GM19452 (cell line): ENCODE measurements around the gene RTTN.

Experiments
- ATAC-seq: cut with Tn5 transposase; IDR thresholded peaks from one replicate; pipeline ENCODE4 v1.9.1; 2021; ENCODE audit not compliant: unreplicated experiment

Gene RTTN

GRCh38 chr18:70089858-70090257 lies 115.6 kb downstream of the RTTN start:
- no peak for ATAC-seq

DNA sequence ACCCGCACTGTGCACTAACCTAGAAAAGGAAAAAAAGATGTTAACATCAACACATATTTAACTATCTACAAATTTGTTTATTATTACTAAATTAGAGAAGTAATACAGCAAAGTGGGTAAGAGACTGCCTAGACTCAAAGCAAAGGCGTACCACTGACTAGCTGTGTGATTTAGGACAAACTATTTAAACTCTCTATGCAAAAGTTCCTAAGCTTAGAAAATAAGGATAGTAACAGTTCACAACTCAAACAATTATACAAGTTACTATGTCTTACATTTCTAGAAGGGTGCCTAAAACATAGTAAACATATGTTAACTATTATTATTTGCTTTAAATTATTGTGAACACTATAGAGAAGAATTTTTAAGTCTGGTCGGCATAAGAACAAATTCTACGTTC lies 119.4 kb downstream of the RTTN start:
- no peak for ATAC-seq

DNA sequence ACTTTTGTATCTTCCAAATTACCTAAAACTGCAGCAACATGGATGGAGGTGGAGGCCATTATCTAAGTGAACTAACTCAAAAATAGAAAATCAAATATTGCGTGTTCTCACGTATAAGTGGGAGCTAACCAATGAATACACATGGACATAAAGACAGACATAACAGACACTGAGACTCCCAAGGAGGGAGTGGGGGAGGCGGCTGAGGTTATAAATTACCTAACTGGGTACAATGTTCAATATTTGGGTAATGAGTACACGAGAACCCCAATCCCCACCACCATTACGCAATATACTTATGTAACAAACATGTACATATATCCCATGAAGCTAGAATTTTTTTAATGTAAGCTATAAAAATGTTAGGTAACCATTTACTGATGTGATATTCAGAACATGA lies 119.8 kb downstream of the RTTN start:
- no peak for ATAC-seq

DNA sequence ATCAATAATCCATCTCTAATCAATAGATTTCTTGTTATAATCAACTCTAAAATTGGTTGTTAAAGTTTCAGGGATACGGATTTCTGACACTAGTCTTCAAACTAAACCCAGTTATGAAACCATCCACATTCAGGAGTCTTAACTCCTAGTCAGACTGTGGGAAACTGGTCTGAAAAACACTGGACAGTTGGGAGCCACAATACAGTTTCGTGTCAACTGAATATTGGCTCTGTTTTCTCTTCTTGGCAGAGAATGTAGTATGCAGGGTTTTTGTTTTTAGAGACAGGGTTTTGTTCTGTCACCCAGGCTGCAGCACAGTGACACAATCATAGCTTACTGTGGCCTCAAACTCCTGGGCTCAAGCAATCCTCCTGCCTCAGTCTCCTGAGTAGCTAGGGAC lies 123.1 kb downstream of the RTTN start:
- ATAC-seq: no peak

DNA sequence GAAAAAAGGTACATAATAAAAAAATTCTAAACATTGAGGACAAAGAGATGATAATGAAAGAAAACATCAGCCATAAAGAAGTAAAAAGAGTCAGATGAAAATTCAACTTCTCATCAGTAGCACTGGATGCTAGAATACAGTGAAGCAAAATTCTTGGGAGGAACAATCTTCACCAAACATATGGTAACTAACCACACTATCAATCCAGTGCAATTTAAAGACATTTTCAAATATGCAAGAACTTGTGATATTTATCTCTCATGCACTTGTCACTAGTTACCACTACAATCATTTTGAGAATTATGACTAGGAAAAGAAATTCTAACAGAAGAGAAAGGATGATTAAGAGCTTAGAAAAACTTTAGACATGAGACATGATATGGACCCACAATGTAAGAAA lies 127.4 kb downstream of the RTTN start:
- no peak for ATAC-seq

DNA sequence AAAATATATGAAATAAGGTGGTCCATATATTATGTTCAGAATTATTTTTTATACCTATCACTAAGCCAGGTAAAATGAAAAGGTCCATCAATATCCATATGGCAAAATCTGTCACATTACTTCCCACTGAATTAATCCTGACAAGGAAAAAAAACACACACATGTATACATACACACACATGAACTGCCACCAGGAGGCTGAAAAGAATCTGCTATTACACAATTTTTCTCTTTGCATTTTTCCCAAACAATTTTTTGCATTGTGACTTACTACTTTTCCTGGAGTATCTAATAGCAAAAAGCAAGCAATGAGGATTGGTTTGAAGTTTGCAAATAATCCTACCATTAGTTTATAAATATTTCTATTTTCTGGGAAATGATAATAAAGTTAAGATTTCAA lies 129.6 kb downstream of the RTTN start:
- ATAC-seq: no peak

GRCh38 chr18:70074116-70074515 lies 131.4 kb downstream of the RTTN start:
- ATAC-seq: no peak

GRCh38 chr18:70073432-70073831 lies 132.1 kb downstream of the RTTN start:
- ATAC-seq: no peak

DNA sequence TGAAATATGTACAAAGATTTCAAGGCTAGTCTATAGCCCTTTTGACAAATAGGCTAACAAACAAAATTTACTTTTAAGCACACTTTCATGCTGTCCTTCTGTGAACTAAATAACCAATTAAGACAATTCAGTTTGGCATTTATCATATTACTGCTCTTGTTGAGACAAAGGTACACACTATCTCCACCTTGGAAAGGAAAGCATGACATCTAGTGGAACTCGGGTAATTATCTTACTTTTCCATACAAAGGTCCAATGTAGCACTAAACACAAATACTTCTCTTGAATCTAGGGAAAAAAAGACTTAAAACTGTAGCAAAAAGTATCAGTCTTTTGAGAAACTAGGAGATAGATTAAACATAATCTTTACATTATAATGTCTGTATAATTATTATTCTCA lies 132.8 kb downstream of the RTTN start:
- ATAC-seq: no peak

DNA sequence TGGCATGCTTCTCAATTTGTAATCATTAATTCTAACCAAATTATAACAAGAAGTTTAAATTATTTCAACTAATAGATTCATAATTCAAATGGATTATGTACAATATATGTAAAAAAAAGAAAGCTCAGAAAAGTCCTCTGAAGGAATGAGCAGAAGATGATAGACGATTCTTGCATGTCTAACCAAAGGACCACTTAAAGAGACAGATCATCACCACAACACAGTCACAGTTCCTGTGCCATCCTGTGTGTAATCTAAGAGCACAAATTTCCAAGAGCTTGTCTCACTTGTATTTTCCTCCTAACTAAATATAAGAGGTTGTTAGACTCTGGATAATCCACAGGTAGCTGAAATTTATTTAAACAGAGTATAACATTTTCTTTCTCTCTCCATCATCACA lies 135.5 kb downstream of the RTTN start:
- ATAC-seq: no peak

GRCh38 chr18:70069382-70069781 lies 136.1 kb downstream of the RTTN start:
- no peak for ATAC-seq

DNA sequence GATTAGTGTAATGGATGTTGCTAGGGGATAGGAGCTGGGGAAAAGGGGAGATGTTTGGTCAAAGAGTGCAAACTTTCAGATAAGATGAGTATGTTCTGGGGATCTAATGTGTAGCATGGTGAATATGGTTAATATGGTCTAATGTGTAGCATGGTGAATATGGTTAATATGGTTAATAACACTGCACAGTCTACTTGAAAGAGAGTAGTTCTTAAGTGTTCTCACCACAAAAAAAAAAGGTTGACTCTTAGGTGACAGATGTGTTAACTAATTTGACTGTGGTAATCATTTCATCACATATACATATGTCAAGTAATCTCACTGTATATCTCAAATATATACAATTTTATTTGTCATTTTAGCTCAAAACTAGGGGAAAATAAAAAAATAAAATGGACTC lies 136.5 kb downstream of the RTTN start:
- ATAC-seq: peak; percentile 71

DNA sequence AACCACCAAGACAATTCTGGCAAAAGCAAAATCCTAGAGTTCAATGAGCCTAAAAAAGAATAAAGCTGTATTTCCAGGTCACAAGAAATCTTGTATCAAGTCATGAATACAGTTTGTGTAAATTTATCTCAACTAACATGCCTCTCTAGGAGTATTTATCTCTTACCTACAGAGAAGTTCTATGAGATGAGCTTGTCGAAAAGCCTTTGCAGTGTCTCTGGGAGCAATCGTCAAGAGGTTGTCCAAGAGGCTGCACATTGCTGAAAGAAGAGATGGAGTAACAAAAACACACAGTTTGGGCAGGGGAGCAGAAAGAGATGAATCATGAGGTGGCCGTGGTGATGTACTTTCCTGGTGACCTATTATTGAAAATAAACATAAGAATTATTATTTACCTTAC lies 145.8 kb downstream of the RTTN start:
- ATAC-seq: no peak

DNA sequence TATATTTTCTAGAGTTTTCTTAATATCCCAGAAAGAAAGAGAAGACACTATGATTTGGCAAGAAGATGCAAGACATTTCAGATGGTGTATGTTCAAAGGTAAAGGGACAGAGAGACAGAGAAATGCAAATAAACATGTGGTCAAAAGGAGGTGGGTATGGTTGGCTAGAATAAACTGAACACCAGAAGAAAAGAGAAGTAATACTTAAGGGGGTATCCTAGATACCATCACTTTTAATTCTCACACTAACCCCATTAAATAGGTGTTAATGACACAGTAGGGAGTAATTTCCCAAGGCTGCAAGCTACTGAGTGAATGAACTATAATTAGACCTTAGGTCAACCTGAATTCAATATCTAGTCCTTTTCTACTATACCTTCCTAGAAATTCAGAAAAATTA lies 146.6 kb downstream of the RTTN start:
- ATAC-seq: peak; percentile 100

GRCh38 chr18:70047931-70048603 lies 157.4 kb downstream of the RTTN start:
- ATAC-seq: no peak

DNA sequence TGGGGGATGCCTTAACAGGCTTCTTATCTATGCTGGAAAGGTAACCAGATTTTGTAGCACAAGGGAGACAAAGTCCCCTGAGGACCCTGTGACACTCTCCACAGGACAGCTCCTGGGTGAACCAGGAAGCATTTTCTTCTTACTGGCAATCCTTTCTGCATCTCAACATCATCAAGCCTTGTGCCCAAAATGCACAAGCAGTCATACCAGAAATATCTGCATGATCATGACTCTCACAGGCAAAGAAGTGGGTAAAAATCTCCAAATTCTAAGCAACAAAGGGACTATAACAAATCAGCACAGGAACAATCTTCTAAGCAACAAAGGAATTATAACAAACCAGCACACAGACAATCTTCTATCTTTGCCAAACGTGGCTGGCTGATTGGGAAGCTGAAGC lies 158.7 kb downstream of the RTTN start:
- no peak for ATAC-seq

GRCh38 chr18:70046207-70046606 lies 159.3 kb downstream of the RTTN start:
- no peak for ATAC-seq

DNA sequence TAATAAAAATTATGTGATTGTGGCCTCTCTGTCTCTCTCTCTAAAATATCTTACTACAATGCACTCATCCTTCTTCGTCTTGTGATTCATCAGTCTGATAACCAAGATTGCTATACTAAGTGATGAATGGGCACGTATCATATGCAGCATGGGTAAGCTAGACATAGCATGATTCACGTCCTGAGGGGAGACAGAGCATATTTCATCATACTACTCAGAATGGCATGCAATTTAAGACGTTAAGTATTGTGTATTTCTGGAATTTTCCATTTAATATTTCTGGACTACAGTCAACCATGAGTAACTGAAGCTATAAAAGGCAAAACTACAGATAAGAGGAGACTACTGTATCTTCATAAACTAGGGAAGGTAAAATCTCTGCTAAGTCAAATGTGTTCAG lies 160.9 kb downstream of the RTTN start:
- no peak for ATAC-seq

- no peak for ATAC-seq
Observed at GRCh38 chr18:70041459-70042050, 163.9 kb downstream of the RTTN start.

- no peak for ATAC-seq
Observed at GRCh38 chr18:70039186-70039585, 166.3 kb downstream of the RTTN start.

DNA sequence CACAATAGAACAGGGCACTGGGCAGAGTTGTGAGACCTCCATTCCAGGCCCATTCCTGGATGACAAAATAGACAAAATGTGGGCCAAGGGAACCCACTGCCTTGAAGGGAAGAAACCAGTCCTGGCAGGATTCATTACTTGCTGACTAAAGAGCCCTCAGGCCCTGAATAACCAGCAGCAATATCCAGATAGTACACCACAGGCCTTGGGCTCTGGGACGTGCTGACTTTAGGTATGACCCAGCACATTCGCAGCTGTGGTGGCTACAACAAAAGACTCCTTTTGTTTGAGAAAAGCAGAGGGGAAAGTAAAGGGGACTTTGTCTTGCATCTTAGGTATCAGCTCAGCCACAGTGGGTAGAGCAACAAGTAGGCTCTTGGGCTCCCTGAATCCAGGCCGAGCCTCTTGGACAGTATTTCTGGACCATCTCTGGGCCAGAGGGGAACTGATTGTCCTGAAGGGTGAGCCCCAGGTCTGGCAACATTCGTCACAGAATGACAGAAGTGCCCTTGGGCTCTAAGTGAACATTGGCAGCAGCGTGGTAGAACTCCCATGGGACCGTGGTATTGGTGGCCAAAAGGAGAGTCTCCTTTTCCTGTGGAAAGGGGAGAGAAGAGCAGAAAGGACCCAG lies 167.9 kb downstream of the RTTN start:
- no peak for ATAC-seq

DNA sequence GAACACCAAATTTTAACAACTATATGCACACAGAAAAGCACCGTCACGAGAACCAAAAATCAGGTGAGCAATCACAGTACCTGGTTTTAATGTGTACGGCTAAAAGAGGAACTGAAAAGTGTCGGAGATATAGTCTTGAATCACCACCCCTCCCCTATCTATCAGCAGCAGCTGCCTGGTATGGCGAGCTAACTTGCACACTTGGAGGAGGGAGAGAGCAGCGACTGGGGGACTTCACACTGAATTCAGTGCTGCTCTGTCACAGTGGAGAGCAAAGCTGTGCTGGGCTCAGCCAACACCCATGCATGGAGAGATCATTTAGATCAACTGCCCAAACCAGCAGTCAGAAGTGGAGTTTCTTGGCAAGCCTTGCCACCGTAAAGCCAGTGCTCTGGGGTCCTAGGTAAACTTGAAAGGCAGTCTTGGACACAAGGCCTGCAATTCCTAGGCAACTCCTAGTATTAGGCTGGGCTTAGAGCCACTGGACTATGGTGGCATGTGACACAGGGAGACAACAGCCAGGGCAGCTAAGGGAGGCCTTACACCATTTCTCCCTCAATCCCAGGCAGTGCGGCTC lies 168.6 kb downstream of the RTTN start:
- peak; percentile 99 for ATAC-seq
